Gastrocnemius medialis (tissue), 4 donors: Measurements from ENCODE around the gene DOK1. TPM values are rescaled to one million over a fixed set of nuclear protein-coding genes. Genes with fewer than 3 reads are reported as not detected.

Source experiments
- ATAC-seq, 2 donors: fragments of 150-250 bp; one replicate each; pipeline ENCODE4 v1.9.1; 2016
- DNase-seq, 2 donors: peaks; one replicate each; pipeline ENCODE4 v3.0.0-alpha.2; 2019
- H3K27ac ChIP-seq, 4 donors: fragments of 200-600 bp; sonication (generic); 1 replicate in 1 of 4; 2 replicates in 3 of 4; pipeline ENCODE4 v1.5.1; 2016 to 2018; ENCODE audit warnings: mild to moderate bottlenecking in 2 of 4, moderate library complexity in 1 of 4
- H3K27me3 ChIP-seq, 3 donors: fragments of 200-600 bp; sonication (generic) in 2 of 3; 1 replicate in 1 of 3; 2 replicates in 2 of 3; pipeline versions ENCODE4 v1.5.1 to v1.6.0; 2016 to 2019; ENCODE audit warnings: mild to moderate bottlenecking in 1 of 3, moderate library complexity in 1 of 3
- H3K36me3 ChIP-seq, 2 donors: fragments of 200-600 bp; sonication (generic) in 1 of 2; one replicate each; pipeline ENCODE4 v1.5.1; 2017 to 2018
- H3K4me1 ChIP-seq, 2 donors: fragments of 200-600 bp; sonication (generic) in 1 of 2; one replicate each; pipeline ENCODE4 v1.5.1; 2016 to 2017; ENCODE audit warnings: mild to moderate bottlenecking in 2 of 2
- H3K4me3 ChIP-seq, 4 donors: fragments of 200-600 bp; sonication (generic) in 3 of 4; 1 replicate in 1 of 4; 2 replicates in 3 of 4; pipeline ENCODE4 v1.5.1; 2016 to 2019; ENCODE audit warnings: mild to moderate bottlenecking in 2 of 4
- H3K9me3 ChIP-seq, 3 donors: fragments of 200-600 bp; sonication (generic) in 2 of 3; 1 replicate in 1 of 3; 2 replicates in 2 of 3; pipeline ENCODE4 v1.5.1; 2016 to 2019
- POLR2A ChIP-seq, 2 donors: fragments of 450-650 bp; IDR thresholded peaks; one replicate each; pipeline ENCODE4 v1.6.1; 2017; ENCODE audit warnings: antibody characterized with exemption in 2 of 2, mild to moderate bottlenecking in 2 of 2, moderate library complexity in 2 of 2
- in situ Hi-C, 4 donors: fragments of 200-750 bp; cut with MboI; loops; one replicate each; pipeline versions ENCODE4 v1.15.0 to v1.8.0; 2017; ENCODE audit warnings: low sequenced_read_pairs in 4 of 4
- intact Hi-C: fragments of 100-400 bp; cut with DNase I; formaldehyde crosslinking; loops from one replicate; pipeline ENCODE4 v1.15.1; 2023; ENCODE audit warnings: low total_unique reads
- total RNA-seq, 4 donors: library from RNA; depleted of rRNA; stranded (reverse); fragments of >200 nt; gene quantifications; one replicate each; pipeline versions ENCODE4 v1.1.0 to v1.2.3, GENCODE V29; 2016
- TF ChIP-seq, protein P1 (sequence below), 5 experiments: fragments of 450-650 bp in 3 of 5; fragments of 200-600 bp in 2 of 5; sonication (generic) in 2 of 5; IDR thresholded peaks in 4 of 5; conservative IDR thresholded peaks in 1 of 5; 1 replicate in 4 of 5; 2 replicates in 1 of 5; pipeline ENCODE4 v1.5.1; 2016 to 2019; ENCODE audit warnings: antibody characterized with exemption in 5 of 5, mild to moderate bottlenecking in 3 of 5, moderate library complexity in 3 of 5

The DOK1 gene
- total RNA-seq, 4 donors from 2014 or later, result 0.51 to 4.1 (median 2.7) TPM

- no peaks in the 10 kb centered on the region for H3K9me3 ChIP-seq
- TF ChIP-seq, protein P1, sequence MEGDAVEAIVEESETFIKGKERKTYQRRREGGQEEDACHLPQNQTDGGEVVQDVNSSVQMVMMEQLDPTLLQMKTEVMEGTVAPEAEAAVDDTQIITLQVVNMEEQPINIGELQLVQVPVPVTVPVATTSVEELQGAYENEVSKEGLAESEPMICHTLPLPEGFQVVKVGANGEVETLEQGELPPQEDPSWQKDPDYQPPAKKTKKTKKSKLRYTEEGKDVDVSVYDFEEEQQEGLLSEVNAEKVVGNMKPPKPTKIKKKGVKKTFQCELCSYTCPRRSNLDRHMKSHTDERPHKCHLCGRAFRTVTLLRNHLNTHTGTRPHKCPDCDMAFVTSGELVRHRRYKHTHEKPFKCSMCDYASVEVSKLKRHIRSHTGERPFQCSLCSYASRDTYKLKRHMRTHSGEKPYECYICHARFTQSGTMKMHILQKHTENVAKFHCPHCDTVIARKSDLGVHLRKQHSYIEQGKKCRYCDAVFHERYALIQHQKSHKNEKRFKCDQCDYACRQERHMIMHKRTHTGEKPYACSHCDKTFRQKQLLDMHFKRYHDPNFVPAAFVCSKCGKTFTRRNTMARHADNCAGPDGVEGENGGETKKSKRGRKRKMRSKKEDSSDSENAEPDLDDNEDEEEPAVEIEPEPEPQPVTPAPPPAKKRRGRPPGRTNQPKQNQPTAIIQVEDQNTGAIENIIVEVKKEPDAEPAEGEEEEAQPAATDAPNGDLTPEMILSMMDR (IDR thresholded peaks at IDR 0.05 in 4 of 5, conservative IDR thresholded peaks at IDR 0.05 in 1 of 5), result no peak
- TF ChIP-seq POLR2A (IDR thresholded peaks at IDR 0.05), result no peak
- no peaks in the 10 kb centered on the region for H3K27me3 ChIP-seq
- ATAC-seq (no peak), DNase-seq (no peak)
- intact Hi-C loops, result no loop called here
- H3K36me3 ChIP-seq, result no peaks in the 10 kb centered on the region
- H3K4me3 ChIP-seq, result no peak overlapping the region
- H3K4me1 ChIP-seq, result peaks cover 0 to 6% of the 10 kb centered on the region in 2 donors
- in situ Hi-C loops, result loop anchor here in 1 of 4 donors (25.0 kb wide), 1 partner anchor 1302 kb away; the partner anchor contains the start of genes CCT7 and PRADC1
- no peak overlapping the region for H3K27ac ChIP-seq
These were observed 15.6 kb upstream of the DOK1 start for GRCh38 chr2:74538881-74539339.

DNA sequence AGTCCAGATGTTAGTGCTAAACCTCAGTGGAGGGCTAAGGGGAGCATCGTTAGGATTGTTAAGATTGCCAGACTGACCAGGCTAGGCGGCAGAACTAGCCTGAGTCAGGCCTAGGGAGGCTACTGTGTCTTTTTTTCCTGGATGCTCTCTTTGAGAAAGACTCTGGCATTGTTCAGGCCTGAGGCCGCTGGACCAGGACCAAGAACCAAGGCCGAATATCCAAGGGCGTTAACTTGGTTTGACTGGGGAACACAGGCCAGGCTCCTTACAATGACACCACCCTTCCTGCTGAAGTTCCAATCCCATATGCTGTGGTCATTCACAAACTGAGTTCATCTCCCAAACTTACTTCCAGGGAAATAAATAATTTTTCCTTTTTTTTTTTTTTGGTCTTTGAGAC, 14.2 kb upstream of the DOK1 start:
- in situ Hi-C loops (loop anchor here in 1 of 4 donors (25.0 kb wide), 1 partner anchor 1303 kb away; the partner anchor contains the start of genes CCT7 and PRADC1), intact Hi-C loops (no loop called here)
- Histone ChIP-seq H3K27ac (peak overlapping the region in 1 of 4 donors; percentile 18), H3K9me3 (no peaks in the 10 kb centered on the region), H3K27me3 (no peaks in the 10 kb centered on the region), H3K4me3 (no peak overlapping the region), H3K36me3 (no peaks in the 10 kb centered on the region), H3K4me1 (peaks cover 0 to 6% of the 10 kb centered on the region in 2 donors)
- peak in 1 of 2 donors; percentile 54 for DNase-seq
- TF ChIP-seq, protein P1 (IDR thresholded peaks at IDR 0.05 in 4 of 5, conservative IDR thresholded peaks at IDR 0.05 in 1 of 5), result no peak
- no peak for TF ChIP-seq POLR2A (IDR thresholded peaks at IDR 0.05)
- peak; percentile 56 to 68 for ATAC-seq

GRCh38 chr2:74542978-74543377, 11.5 kb upstream of the DOK1 start:
- Histone ChIP-seq H3K27ac (no peak overlapping the region), H3K36me3 (no peaks in the 10 kb centered on the region), H3K27me3 (no peaks in the 10 kb centered on the region), H3K9me3 (no peaks in the 10 kb centered on the region), H3K4me1 (peaks cover 0 to 6% of the 10 kb centered on the region in 2 donors), H3K4me3 (no peak overlapping the region)
- intact Hi-C loops (no loop called here), in situ Hi-C loops (loop anchor here in 1 of 4 donors (25.0 kb wide), 1 partner anchor 1306 kb away; the partner anchor contains the start of genes CCT7 and PRADC1)
- no peak for ATAC-seq
- no peak for TF ChIP-seq POLR2A (IDR thresholded peaks at IDR 0.05)
- TF ChIP-seq, protein P1 (IDR thresholded peaks at IDR 0.05 in 4 of 5, conservative IDR thresholded peaks at IDR 0.05 in 1 of 5), result no peak
- no peak for DNase-seq

- Histone ChIP-seq H3K9me3 (no peaks in the 10 kb centered on the region), H3K27ac (no peak overlapping the region), H3K36me3 (no peaks in the 10 kb centered on the region), H3K4me1 (peaks cover 10 to 11% of the 10 kb centered on the region in 2 donors), H3K4me3 (no peak overlapping the region), H3K27me3 (peaks cover 5 to 7% (median 6%) of the 10 kb centered on the region in 3 donors)
- no peak for ATAC-seq
- no peak for DNase-seq
- intact Hi-C loops, result no loop called here
- in situ Hi-C loops, result loop anchor here in 1 of 4 donors (25.0 kb wide), 1 partner anchor 1307 kb away; the partner anchor contains the start of genes CCT7 and PRADC1
- TF ChIP-seq, protein P1 (IDR thresholded peaks at IDR 0.05 in 4 of 5, conservative IDR thresholded peaks at IDR 0.05 in 1 of 5), result no peak
- TF ChIP-seq POLR2A (IDR thresholded peaks at IDR 0.05), result no peak
These were observed 9.9 kb upstream of the DOK1 start for GRCh38 chr2:74544634-74545033.
